Measurements from ENCODE around the gene CD93.

Gene CD93

DNA sequence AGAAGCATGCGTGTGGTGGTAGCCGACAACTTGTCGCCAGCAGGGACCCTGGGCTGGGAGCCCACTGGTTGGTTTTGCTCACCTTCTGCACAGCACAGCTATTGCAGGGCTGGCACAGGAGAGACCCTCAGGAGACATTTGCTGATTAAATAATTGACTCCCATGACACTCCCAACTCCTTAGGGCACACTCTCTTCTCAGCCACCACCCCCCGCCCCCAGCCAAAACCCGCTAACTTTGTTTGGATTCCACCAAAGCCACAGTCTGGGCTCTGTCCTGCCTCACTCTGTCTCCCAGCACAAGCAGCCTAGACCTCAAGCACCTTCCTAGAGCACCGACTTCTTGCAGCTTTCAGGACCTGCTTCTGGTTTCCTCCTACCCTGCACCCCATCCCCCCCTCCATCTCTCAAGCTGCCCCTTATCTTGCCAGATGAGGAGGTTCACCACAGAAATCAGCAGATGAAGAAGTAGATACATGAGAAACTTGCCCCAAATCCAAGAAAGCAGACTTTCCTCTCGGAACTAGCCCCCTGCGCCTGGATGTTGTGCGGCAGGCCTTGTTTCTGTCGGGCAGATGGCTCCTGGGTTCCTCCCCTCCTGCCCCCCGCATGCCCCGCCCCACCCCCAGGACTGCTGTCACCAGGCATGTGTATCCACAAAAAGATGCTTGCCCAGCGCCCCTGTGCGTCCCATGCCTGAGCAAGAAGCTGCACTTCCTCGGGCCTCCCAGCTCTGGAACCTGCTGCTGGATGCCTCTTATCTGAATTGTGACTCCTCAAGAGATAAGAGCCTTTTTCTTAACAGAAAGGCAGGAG lies 35.0 kb upstream of the CD93 start:
- no peak for DNase-seq (ENCODE audit: low spot score)

DNA sequence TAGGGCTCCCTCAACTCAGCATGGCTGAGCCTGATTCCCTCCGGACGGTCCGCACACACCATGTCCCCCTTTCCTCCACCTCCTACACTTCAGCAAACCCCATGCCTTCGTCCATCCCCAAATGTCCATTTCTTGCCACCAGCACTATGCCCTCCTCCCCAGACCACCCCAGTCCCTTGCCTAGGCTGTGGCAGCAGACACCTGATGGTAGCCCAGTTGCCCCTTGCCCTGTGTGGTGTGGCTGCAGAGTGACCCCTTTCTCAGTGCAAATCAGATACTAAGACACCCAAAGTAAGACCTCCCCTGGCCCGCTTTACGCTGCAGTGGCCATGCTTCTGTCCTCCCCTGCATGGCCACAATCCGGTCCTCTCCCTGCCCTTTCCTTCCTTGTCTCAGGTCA lies 34.1 kb upstream of the CD93 start:
- no peak for DNase-seq (ENCODE audit: low spot score)

GRCh38 chr20:23119456-23120216 lies 33.5 kb upstream of the CD93 start:
- DNase-seq (ENCODE audit: low spot score): no peak

DNA sequence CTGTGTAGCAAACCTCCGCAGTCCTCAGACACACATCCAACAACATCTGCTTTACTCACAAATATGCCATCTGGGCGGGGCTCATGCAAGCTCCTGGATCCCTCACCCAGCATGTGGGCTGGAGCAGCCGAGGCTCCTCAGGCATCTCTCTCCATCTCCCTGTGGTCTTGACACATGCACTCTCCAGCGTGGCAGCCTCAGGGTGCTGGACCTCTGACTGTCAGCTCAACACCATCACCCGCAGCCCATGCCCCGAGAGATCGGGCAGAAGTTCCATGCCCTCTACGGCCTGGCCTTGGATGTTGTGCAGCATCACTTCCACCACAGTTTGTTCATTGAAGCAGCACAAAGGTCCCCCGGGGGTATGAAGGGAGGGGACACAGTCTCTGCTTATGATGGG lies 32.6 kb upstream of the CD93 start:
- no peak for DNase-seq (ENCODE audit: low spot score)

- no peak for DNase-seq (ENCODE audit: low spot score)
These were observed 32.0 kb upstream of the CD93 start for GRCh38 chr20:23118144-23118543.

DNA sequence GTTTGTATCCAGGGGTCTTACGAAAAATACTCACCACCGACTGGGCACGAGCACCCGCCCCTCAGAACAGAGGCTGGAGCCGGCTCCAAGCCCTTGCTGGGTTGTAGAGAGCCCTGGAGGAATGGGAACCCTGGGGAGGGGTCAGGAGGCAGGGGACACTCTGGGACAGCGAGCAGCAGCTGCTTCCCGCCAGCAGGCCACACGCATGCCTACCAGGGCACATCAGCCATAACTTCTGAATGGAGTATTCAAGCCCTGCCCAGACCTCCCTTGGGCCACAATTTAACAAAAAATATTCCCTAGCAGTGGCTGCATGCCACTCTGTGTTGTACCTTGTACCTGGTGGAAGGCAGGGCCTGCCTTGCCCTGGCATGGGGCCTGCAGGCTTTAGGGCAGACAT lies 31.6 kb upstream of the CD93 start:
- no peak for DNase-seq (ENCODE audit: low spot score)

- DNase-seq (ENCODE audit: low spot score): peak; percentile 44
These were observed 30.4 kb upstream of the CD93 start for GRCh38 chr20:23116311-23117089.

GRCh38 chr20:23115822-23116221 lies 29.7 kb upstream of the CD93 start:
- no peak for DNase-seq (ENCODE audit: low spot score)

- no peak for DNase-seq (ENCODE audit: low spot score)
These were observed 28.4 kb upstream of the CD93 start for GRCh38 chr20:23114448-23115082.

GRCh38 chr20:23114018-23114417 lies 27.9 kb upstream of the CD93 start:
- DNase-seq (ENCODE audit: low spot score): no peak

DNA sequence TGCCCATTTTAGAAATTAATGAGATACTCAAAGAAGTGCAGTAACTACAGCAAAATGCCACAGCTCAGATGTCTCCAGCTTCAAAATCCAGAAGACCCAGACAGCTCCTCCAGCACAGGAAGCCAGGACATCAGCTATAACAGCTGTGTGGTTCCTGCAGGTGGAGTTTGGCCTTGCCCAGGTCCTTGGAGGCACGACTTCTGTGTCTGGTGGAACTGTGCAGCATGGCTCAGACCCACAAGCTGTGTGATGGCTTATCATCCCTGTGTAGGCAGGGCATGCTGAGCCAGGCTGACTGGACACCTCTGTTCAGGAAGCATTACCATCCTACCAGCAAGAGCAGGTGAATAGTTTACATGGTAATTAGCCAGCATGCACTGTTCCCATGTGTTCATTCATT lies 26.5 kb upstream of the CD93 start:
- no peak for DNase-seq (ENCODE audit: low spot score)

DNA sequence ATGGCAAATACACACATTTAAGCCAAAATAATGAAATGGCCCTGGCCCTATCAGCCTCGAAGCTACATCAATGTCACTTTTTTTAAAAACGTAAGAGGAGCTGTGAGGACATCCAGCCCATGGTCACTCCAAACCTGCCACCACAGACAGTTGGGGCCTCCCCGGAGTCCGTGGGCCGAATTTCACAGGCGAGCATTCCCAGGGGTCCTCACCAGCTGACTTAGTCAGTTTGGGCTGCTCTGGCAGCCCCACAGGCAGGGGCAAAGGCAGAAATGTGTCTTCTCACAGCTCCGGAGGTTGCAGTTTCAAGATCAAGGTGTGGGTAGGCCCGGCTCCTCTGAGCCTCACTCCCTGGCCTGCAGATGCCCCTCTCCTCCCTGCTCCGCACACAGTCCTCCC lies 25.8 kb upstream of the CD93 start:
- no peak for DNase-seq (ENCODE audit: low spot score)

DNA sequence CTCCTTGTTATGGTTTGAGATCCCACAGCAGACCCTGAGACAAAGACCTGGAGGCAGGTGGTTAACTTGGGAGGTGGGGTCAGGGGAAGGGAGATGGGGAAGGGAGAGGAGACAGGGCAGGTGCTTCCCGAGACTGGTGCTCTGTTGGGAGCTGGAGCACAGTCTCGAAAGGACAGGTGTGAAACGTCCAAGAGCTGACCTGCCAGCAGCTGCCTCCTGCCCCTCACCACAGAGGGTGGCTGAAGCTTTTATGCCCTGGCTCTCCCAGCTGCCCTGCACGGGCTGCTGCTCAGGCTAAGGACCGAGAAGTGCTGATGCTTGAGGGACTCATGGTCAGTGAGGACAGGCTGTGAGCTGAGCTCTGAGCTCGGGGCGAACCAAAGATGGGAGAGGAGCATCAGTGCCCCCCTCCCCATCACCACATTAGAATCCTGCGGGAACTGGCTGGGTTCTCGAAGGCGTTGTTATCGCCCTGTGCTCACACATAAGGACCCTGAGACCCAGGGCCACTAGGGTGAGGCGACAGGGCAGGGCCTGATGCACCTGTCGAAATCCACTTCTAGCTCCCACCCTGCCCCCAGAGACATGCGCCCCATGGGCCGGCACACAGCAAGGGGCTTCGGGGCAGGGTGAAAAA lies 25.3 kb upstream of the CD93 start:
- DNase-seq (ENCODE audit: low spot score): no peak

DNA sequence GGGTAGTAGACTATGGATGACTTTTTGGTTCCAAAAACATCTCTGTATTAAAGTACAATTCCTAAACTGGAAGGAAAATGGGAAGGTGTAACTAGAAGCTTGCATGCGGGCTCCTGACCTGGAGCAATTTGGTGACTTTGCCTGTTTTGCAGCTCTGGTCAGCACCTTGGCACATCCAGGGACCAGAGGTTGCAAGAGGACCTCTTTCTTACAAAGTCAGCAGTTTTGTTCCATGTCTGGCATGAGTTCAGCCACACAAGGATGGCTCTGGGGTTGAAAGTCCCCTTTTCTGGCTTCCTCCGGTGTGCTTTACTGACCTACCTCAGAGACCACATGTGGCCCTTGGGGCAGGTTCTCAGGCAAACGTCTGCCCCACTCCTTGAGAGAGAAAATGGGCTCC lies 22.7 kb upstream of the CD93 start:
- no peak for DNase-seq (ENCODE audit: low spot score)

- no peak for DNase-seq (ENCODE audit: low spot score)
These were observed 21.3 kb upstream of the CD93 start for GRCh38 chr20:23107466-23107865.

GRCh38 chr20:23106271-23106851 lies 20.2 kb upstream of the CD93 start:
- DNase-seq (ENCODE audit: low spot score): no peak

- DNase-seq (ENCODE audit: low spot score): no peak
These were observed 19.1 kb upstream of the CD93 start for GRCh38 chr20:23105193-23105592.

- DNase-seq (ENCODE audit: low spot score): no peak
These were observed 17.3 kb upstream of the CD93 start for GRCh38 chr20:23103284-23104018.

GRCh38 chr20:23101696-23102406 lies 15.7 kb upstream of the CD93 start:
- no peak for DNase-seq (ENCODE audit: low spot score)

DNA sequence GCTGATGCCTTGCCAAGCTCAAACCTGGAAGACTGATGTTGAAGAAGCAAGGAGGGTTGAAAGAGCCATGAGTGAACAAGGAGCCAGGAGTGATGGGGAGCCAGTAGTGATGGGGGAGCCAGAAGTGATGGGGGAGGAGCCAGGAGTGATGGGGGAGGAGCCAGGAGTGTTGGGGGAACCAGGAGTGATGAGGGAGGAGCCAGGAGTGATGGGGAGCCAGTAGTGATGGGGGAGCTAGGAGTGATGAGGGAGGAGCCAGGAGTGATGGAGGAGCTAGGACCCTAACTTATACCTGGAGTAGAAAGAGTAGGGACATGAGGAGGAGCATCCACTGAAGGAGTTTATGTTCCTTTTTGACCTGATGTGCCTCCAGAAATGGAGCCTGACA lies 14.6 kb upstream of the CD93 start:
- no peak for DNase-seq (ENCODE audit: low spot score)

All from SW480 (cell line).